MCF 10A (cell line): Measurements from ENCODE around the gene DPP6. TPM values are rescaled to one million over a fixed set of nuclear protein-coding genes. Genes with fewer than 3 reads are reported as not detected.

Experiments used
- BruUV-seq: library from RNA; stranded (reverse); fragments of 400-500 nt; replicated peaks from 2 replicates; lab custom pipeline; 2021; lab: Mats Ljungman, UMichigan
- CTCF ChIA-PET: fragments of 300-600 bp; sonication (Branson Sonifier 250); formaldehyde crosslinking; extraction: SDS; loops from one replicate; lab custom pipeline; 2021; ENCODE audit warnings: antibody characterized with exemption, inconsistent platforms; lab: Yijun Ruan, JAX
- POLR2A ChIA-PET: fragments of 300-600, 350-650 bp; sonication (Branson Sonifier 250); formaldehyde crosslinking; extraction: SDS; loops from one replicate; lab custom pipeline; 2020; ENCODE audit warnings: antibody characterized with exemption, inconsistent platforms; lab: Yijun Ruan, JAX
- DNase-seq: peaks from one replicate; pipeline ENCODE4 v3.0.0-alpha.2; 2018; ENCODE audit not compliant: unreplicated experiment
- H3K27ac Mint-ChIP-seq: one replicate; pipeline ENCODE4 v1.8.0; 2022; ENCODE audit warnings: mild to moderate bottlenecking, low read depth, mixed read lengths; ENCODE audit not compliant: unreplicated experiment
- H3K27me3 Mint-ChIP-seq: one replicate; pipeline ENCODE4 v1.8.0; 2022; ENCODE audit warnings: mixed read lengths; ENCODE audit not compliant: insufficient read depth, unreplicated experiment
- H3K36me3 Mint-ChIP-seq: one replicate; pipeline ENCODE4 v1.8.0; 2022; ENCODE audit warnings: mild to moderate bottlenecking, moderate library complexity, mixed read lengths; ENCODE audit not compliant: insufficient read depth, unreplicated experiment
- H3K4me1 Mint-ChIP-seq: one replicate; pipeline ENCODE4 v1.8.0; 2022; ENCODE audit warnings: mixed read lengths; ENCODE audit not compliant: insufficient read depth, unreplicated experiment
- H3K4me3 Mint-ChIP-seq: one replicate; pipeline ENCODE4 v1.8.0; 2022; ENCODE audit warnings: mild to moderate bottlenecking, moderate library complexity, mixed read lengths; ENCODE audit not compliant: unreplicated experiment
- H3K9me3 Mint-ChIP-seq: one replicate; pipeline ENCODE4 v1.8.0; 2022; ENCODE audit warnings: mixed read lengths; ENCODE audit not compliant: unreplicated experiment
- CTCF ChIP-seq: fragments of 200-600 bp; IDR thresholded peaks from one replicate; pipeline ENCODE4 v1.8.0; 2022; ENCODE audit warnings: antibody characterized with exemption, mild to moderate bottlenecking; ENCODE audit not compliant: unreplicated experiment
- intact Hi-C: fragments of 100-400 bp; cut with micrococcal nuclease; formaldehyde crosslinking; loops from 2 replicates; pipeline ENCODE4 v1.14.1; 2022
- total RNA-seq: library from RNA; stranded (reverse); gene quantifications from 2 replicates; pipeline ENCODE4 v1.2.3, GENCODE V29; 2022

DPP6 gene
- total RNA-seq, 1 experiment from 2014 or later = not detected

- DNase-seq = no peak
- Mint-ChIP-seq H3K9me3 (peaks cover 23% of the 10 kb centered on the region), H3K27ac (no peak overlapping the region), H3K27me3 (no peaks in the 10 kb centered on the region), H3K4me3 (no peak overlapping the region), H3K4me1 (no peaks in the 10 kb centered on the region), H3K36me3 (no peaks in the 10 kb centered on the region)
- ChIA-PET CTCF (interaction anchor here (0.6 kb wide), 2 partner anchors 58 to 1065 kb away, joined by 3 read pairs; no protein-coding TSS in a partner anchor), POLR2A (interaction anchor here (1.5 kb wide), 2 partner anchors 8 to 12 kb away, joined by 3 to 5 read pairs; no protein-coding TSS in a partner anchor)
- BruUV-seq = no TSS peak
- intact Hi-C loops = no loop called here
- TF ChIP-seq CTCF = no peak
Observed at GRCh38 chr7:154684666-154685563, 632.7 kb downstream of the DPP6 start.

DNA sequence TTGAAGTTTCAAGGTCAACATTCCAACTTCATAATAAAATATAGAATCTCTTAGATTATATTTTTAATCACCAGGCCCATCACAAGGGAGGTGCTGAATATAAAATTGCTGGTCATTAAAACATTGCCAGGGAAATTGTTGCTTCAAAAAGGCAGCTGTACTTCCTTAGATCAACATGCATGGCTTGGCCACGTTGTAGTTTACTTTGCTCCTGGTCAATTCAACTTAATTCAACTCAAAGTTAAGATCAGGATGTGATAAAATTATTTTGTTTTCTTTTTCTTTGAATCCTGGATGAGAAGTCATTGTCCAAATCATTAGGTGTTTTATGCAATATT, 633.3 kb downstream of the DPP6 start:
- no peak overlapping the region for H3K4me3 Mint-ChIP-seq
- H3K27ac Mint-ChIP-seq = no peak overlapping the region
- CTCF ChIA-PET = interaction anchor here (0.6 kb wide), 1 partner anchor 58 kb away, joined by 3 read pairs; no protein-coding TSS in a partner anchor
- POLR2A ChIA-PET = interaction anchor here (1.5 kb wide), 2 partner anchors 9 to 12 kb away, joined by 3 to 5 read pairs; no protein-coding TSS in a partner anchor
- H3K9me3 Mint-ChIP-seq = peaks cover 19% of the 10 kb centered on the region
- H3K4me1 Mint-ChIP-seq = no peaks in the 10 kb centered on the region
- no peaks in the 10 kb centered on the region for H3K36me3 Mint-ChIP-seq
- no peak for DNase-seq
- no TSS peak for BruUV-seq
- intact Hi-C loops = no loop called here
- TF ChIP-seq CTCF = no peak
- no peaks in the 10 kb centered on the region for H3K27me3 Mint-ChIP-seq

DNA sequence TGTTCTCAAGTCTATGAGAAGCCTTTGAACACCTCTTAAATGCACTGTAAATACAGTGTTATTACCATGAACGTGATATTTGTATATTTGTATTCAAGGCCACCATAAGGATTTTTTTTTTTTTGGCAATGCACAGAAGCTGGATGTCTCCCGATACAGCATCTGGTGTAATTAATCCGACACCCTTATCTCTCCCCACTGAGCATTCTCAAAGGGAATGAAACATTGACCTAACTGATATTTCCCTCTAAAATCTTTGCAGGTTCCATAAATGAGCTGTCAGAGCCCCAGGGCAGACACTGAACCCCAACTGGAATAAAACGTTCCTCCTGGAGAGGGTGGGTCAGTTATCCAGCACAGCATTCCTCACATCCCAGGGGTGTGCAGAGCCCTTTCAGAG, 634.1 kb downstream of the DPP6 start:
- POLR2A ChIA-PET = interaction anchor here (1.5 kb wide), 1 partner anchor 9 kb away, joined by 5 read pairs; no protein-coding TSS in a partner anchor
- Mint-ChIP-seq H3K4me3 (no peak overlapping the region), H3K9me3 (peaks cover 19% of the 10 kb centered on the region), H3K27me3 (no peaks in the 10 kb centered on the region), H3K27ac (no peak overlapping the region), H3K4me1 (no peaks in the 10 kb centered on the region), H3K36me3 (no peaks in the 10 kb centered on the region)
- intact Hi-C loops = no loop called here
- BruUV-seq = no TSS peak
- no peak for DNase-seq
- CTCF ChIA-PET = interaction anchor here (0.7 kb wide), 1 partner anchor 16 kb away, joined by 4 read pairs; no protein-coding TSS in a partner anchor
- TF ChIP-seq CTCF = no peak

GRCh38 chr7:154688952-154689351, 636.8 kb downstream of the DPP6 start:
- no peaks in the 10 kb centered on the region for H3K36me3 Mint-ChIP-seq
- intact Hi-C loops = no loop called here
- no peak overlapping the region for H3K27ac Mint-ChIP-seq
- no peak for DNase-seq
- BruUV-seq = no TSS peak
- no peak overlapping the region for H3K4me3 Mint-ChIP-seq
- H3K9me3 Mint-ChIP-seq = peaks cover 12% of the 10 kb centered on the region
- no peaks in the 10 kb centered on the region for H3K27me3 Mint-ChIP-seq
- H3K4me1 Mint-ChIP-seq = no peaks in the 10 kb centered on the region
- TF ChIP-seq CTCF = no peak
- POLR2A ChIA-PET = interaction anchor here (0.7 kb wide), 1 partner anchor 14 kb away, joined by 3 read pairs; no protein-coding TSS in a partner anchor
- CTCF ChIA-PET = interaction anchor here (1.1 kb wide), 1 partner anchor 9 kb away, joined by 4 read pairs; no protein-coding TSS in a partner anchor
